K562 (cell line): ENCODE data around the gene NPM1. TPM values are rescaled to one million over a fixed set of nuclear protein-coding genes. Genes with fewer than 3 reads are reported as not detected.

Experiments used
- ARNT ChIP-seq, 2 experiments: fragments of 450-650 bp; IDR thresholded peaks; 2 replicates each; pipeline ENCODE4 v1.6.1; 2016; ENCODE audit warnings: mild to moderate bottlenecking in 1 of 2
- CBFA2T2 ChIP-seq: fragments of 450-650 bp; conservative IDR thresholded peaks from 2 replicates; pipeline ENCODE4 v1.6.1; 2017; ENCODE audit warnings: mild to moderate bottlenecking
- CHD1 ChIP-seq: fragments of 200-600 bp; sonication (generic); IDR thresholded peaks from one replicate; pipeline ENCODE4 v1.6.1; 2012; ENCODE audit warnings: mild to moderate bottlenecking, moderate library complexity, low read length, inconsistent platforms
- CREB1 ChIP-seq, 2 experiments: sonication (generic) in 1 of 2; formaldehyde crosslinking in 1 of 2; IDR thresholded peaks; 2 replicates each; pipeline versions ENCODE4 v1.6.1 to v1.8.0; 2012 to 2022; ENCODE audit warnings: inconsistent platforms in 1 of 2, mild to moderate bottlenecking in 1 of 2, missing genetic modification reagents in 1 of 2, moderate library complexity in 1 of 2
- ETV1 ChIP-seq: fragments of 450-650 bp; conservative IDR thresholded peaks from 2 replicates; pipeline ENCODE4 v1.6.1; 2016; ENCODE audit warnings: missing genetic modification characterization, control low read depth, low read depth, missing compliant biosample characterization
- FOSL1 ChIP-seq: fragments of 200-800 bp; sonication (Bioruptor generic); conservative IDR thresholded peaks from 2 replicates; pipeline ENCODE4 v1.6.1; 2016; ENCODE audit warnings: missing genetic modification characterization, missing compliant biosample characterization
- FOXK1 ChIP-seq: sonication (generic); formaldehyde crosslinking; IDR thresholded peaks from 2 replicates; pipeline ENCODE4 v1.8.0; 2022; ENCODE audit warnings: missing genetic modification reagents, mild to moderate bottlenecking, borderline replicate concordance
- GTF2A2 ChIP-seq: IDR thresholded peaks from 2 replicates; pipeline ENCODE4 v1.6.1; 2016; ENCODE audit warnings: mild to moderate bottlenecking, missing genetic modification characterization, missing compliant biosample characterization
- GTF2E2 ChIP-seq: fragments of 200-800 bp; sonication (Bioruptor generic); IDR thresholded peaks from 2 replicates; pipeline ENCODE4 v1.6.1; 2016; ENCODE audit warnings: missing genetic modification characterization, missing compliant biosample characterization
- HNRNPL ChIP-seq: fragments of 200-400 bp; formaldehyde crosslinking; IDR thresholded peaks from 2 replicates; pipeline ENCODE4 v1.6.1; 2017; ENCODE audit warnings: low read depth, mild to moderate bottlenecking, low read length
- JUNB ChIP-seq: fragments of 450-650 bp; formaldehyde crosslinking; conservative IDR thresholded peaks from 2 replicates; pipeline ENCODE4 v1.4.0; 2020; ENCODE audit warnings: mild to moderate bottlenecking
- MYC ChIP-seq, 2 experiments: fragments of 250-450 bp in 1 of 2; sonication (Bioruptor Pico) in 1 of 2; IDR thresholded peaks; 2 replicates each; pipeline versions ENCODE4 v1.5.1 to v1.6.1; 2012 to 2021; ENCODE audit warnings: low read depth in 2 of 2, borderline replicate concordance in 1 of 2, improper control_type of control experiment in 1 of 2, low read length in 1 of 2, mild to moderate bottlenecking in 1 of 2, moderate library complexity in 1 of 2
- RBM34 ChIP-seq: fragments of 200-400 bp; formaldehyde crosslinking; IDR thresholded peaks from 2 replicates; pipeline ENCODE4 v1.6.1; 2018; ENCODE audit warnings: low read length, borderline replicate concordance; ENCODE audit not compliant: insufficient read depth
- SMAD3 ChIP-seq: fragments of 450-650 bp; formaldehyde crosslinking; conservative IDR thresholded peaks from 2 replicates; pipeline ENCODE4 v1.4.0; 2020; ENCODE audit warnings: mild to moderate bottlenecking
- TEAD1 ChIP-seq, 2 experiments: fragments of 450-650 bp in 1 of 2; sonication (generic) in 1 of 2; formaldehyde crosslinking; IDR thresholded peaks; 2 replicates each; pipeline versions ENCODE4 v1.4.0 to v1.8.0; 2020 to 2022; ENCODE audit warnings: mild to moderate bottlenecking in 2 of 2, missing genetic modification reagents in 1 of 2
- TOE1 ChIP-seq, 2 experiments: fragments of 450-650 bp in 1 of 2; sonication (generic) in 1 of 2; formaldehyde crosslinking in 1 of 2; IDR thresholded peaks; 2 replicates each; pipeline versions ENCODE4 v1.7.1 to v1.8.0; 2016 to 2022; ENCODE audit warnings: borderline replicate concordance in 2 of 2, mild to moderate bottlenecking in 2 of 2, antibody characterized with exemption in 1 of 2, inconsistent platforms in 1 of 2, low read depth in 1 of 2, missing genetic modification reagents in 1 of 2, moderate library complexity in 1 of 2
- VEZF1 ChIP-seq: fragments of 200-800 bp; sonication (Bioruptor generic); IDR thresholded peaks from 2 replicates; pipeline ENCODE4 v1.6.1; 2017; ENCODE audit warnings: missing genetic modification characterization, missing compliant biosample characterization
- ZNF175 ChIP-seq: fragments of 200-800 bp; sonication (Bioruptor generic); IDR thresholded peaks from 2 replicates; pipeline ENCODE4 v1.6.1; 2016; ENCODE audit warnings: low read depth, mild to moderate bottlenecking, missing genetic modification characterization, missing compliant biosample characterization
- ZNF263 ChIP-seq: sonication (generic); formaldehyde crosslinking; IDR thresholded peaks from 2 replicates; pipeline ENCODE4 v1.8.0; 2022; ENCODE audit warnings: mild to moderate bottlenecking, missing genetic modification reagents, borderline replicate concordance
- polyA plus RNA-seq, 8 experiments: library from polyadenylated mRNA; depleted of rRNA in 4 of 8; stranded (reverse) in 5 of 8; unstranded in 3 of 8; fragments of >200 nt; fragmentation: Nextera tagmentation in 2 of 8; fragmentation: Illumina TruSeq in 1 of 8; extraction: Ambion mirVana in 2 of 8; extraction: Trizol in 1 of 8; gene quantifications; 2 replicates each; pipeline versions ENCODE4 v1.2.1 to v1.2.3, GENCODE V29; 2011 to 2014; ENCODE audit warnings: inconsistent platforms in 1 of 8, missing spikeins in 1 of 8
- total RNA-seq, 7 experiments: library from RNA; depleted of rRNA in 6 of 7; stranded (reverse); fragments of >200 nt in 6 of 7; fragmentation: Illumina TruSeq in 2 of 7; extraction: Trizol in 2 of 7; gene quantifications; 2 replicates each; pipeline versions ENCODE4 v1.2.1 to v1.2.3, GENCODE V29; 2011 to 2021; ENCODE audit warnings: low replicate concordance in 1 of 7
- TF ChIP-seq, protein P1 (sequence below), 2 experiments: fragments of 150-350 bp in 1 of 2; IDR thresholded peaks; 2 replicates each; pipeline ENCODE4 v1.6.1; 2012 to 2016; ENCODE audit warnings: low read depth in 2 of 2, low read length in 2 of 2, mild to moderate bottlenecking in 1 of 2, moderate library complexity in 1 of 2

The NPM1 gene
- total and polyA plus RNA-seq, 9 of the 15 experiments (the other 6 are each of a cell fraction or from before 2014, with no cell fraction given): 2,438 to 6,909 (median 5,639) TPM

- 0 out of 2 replicates have a peak, but pooled peaks have one; percentile 10 for TF ChIP-seq CREB1 (IDR thresholded peaks at IDR 0.05)
- TF ChIP-seq CREB1 (CRISPR knock-in tag; IDR thresholded peaks at IDR 0.05): 0 out of 2 replicates have a peak, but pooled peaks have one; percentile 24
- 0 out of 2 replicates have a peak, but pooled peaks have one; percentile 31 for TF ChIP-seq ZNF263 (CRISPR knock-in tag)
- TF ChIP-seq ZNF175 (CRISPR knock-in tag): 0 out of 2 replicates have a peak, but pooled peaks have one; percentile 17
- peak; percentile 65 for TF ChIP-seq GTF2E2 (tag)
- no peak; the same call in 1 of the 2 replicates for TF ChIP-seq FOSL1 (tag)
- no peak for TF ChIP-seq HNRNPL
- TF ChIP-seq CBFA2T2: peak; percentile 44
- no peak for TF ChIP-seq ARNT (IDR thresholded peaks at IDR 0.05)
- no peak for TF ChIP-seq RBM34
- TF ChIP-seq TEAD1 (CRISPR knock-in tag; IDR thresholded peaks at IDR 0.05): peak in 1 of 2 experiments; percentile 9; a peak in 1 of 4 replicates
- 0 out of 2 replicates have a peak, but pooled peaks have one; percentile 13 for TF ChIP-seq TOE1 (IDR thresholded peaks at IDR 0.05; ENCODE audit: borderline replicate concordance)
- 0 out of 2 replicates have a peak, but pooled peaks have one; percentile 56 for TF ChIP-seq TOE1 (CRISPR knock-in tag; IDR thresholded peaks at IDR 0.05; ENCODE audit: borderline replicate concordance, low read depth)
- TF ChIP-seq CHD1: peak; percentile 84
- no peak for TF ChIP-seq JUNB (CRISPR knock-in tag)
- TF ChIP-seq GTF2A2 (tag): peak; percentile 62; the same call in 1 of the 2 replicates
- peak; percentile 74 for TF ChIP-seq ETV1
- no peak for TF ChIP-seq SMAD3 (CRISPR knock-in tag)
- TF ChIP-seq VEZF1 (CRISPR knock-in tag): peak; percentile 97
- TF ChIP-seq, protein P1, sequence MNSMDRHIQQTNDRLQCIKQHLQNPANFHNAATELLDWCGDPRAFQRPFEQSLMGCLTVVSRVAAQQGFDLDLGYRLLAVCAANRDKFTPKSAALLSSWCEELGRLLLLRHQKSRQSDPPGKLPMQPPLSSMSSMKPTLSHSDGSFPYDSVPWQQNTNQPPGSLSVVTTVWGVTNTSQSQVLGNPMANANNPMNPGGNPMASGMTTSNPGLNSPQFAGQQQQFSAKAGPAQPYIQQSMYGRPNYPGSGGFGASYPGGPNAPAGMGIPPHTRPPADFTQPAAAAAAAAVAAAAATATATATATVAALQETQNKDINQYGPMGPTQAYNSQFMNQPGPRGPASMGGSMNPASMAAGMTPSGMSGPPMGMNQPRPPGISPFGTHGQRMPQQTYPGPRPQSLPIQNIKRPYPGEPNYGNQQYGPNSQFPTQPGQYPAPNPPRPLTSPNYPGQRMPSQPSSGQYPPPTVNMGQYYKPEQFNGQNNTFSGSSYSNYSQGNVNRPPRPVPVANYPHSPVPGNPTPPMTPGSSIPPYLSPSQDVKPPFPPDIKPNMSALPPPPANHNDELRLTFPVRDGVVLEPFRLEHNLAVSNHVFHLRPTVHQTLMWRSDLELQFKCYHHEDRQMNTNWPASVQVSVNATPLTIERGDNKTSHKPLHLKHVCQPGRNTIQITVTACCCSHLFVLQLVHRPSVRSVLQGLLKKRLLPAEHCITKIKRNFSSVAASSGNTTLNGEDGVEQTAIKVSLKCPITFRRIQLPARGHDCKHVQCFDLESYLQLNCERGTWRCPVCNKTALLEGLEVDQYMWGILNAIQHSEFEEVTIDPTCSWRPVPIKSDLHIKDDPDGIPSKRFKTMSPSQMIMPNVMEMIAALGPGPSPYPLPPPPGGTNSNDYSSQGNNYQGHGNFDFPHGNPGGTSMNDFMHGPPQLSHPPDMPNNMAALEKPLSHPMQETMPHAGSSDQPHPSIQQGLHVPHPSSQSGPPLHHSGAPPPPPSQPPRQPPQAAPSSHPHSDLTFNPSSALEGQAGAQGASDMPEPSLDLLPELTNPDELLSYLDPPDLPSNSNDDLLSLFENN (IDR thresholded peaks at IDR 0.05; ENCODE audit: low read depth in 2 of 2, low read length in 2 of 2): 0 out of 4 replicates have a peak, but pooled peaks of 1 of the 2 experiments have one; percentile 7
- TF ChIP-seq MYC (IDR thresholded peaks at IDR 0.05; ENCODE audit: low read depth, low read length): peak; percentile 99
- peak; percentile 98 for TF ChIP-seq MYC (CRISPR knock-in tag; IDR thresholded peaks at IDR 0.05; ENCODE audit: borderline replicate concordance, low read depth)
- no peak for TF ChIP-seq FOXK1
Observed at GRCh38 chr5:171387970-171388815, 544 bp downstream of the NPM1 start (continued).
